ENCODE results near the gene PLOD3.

DNA sequence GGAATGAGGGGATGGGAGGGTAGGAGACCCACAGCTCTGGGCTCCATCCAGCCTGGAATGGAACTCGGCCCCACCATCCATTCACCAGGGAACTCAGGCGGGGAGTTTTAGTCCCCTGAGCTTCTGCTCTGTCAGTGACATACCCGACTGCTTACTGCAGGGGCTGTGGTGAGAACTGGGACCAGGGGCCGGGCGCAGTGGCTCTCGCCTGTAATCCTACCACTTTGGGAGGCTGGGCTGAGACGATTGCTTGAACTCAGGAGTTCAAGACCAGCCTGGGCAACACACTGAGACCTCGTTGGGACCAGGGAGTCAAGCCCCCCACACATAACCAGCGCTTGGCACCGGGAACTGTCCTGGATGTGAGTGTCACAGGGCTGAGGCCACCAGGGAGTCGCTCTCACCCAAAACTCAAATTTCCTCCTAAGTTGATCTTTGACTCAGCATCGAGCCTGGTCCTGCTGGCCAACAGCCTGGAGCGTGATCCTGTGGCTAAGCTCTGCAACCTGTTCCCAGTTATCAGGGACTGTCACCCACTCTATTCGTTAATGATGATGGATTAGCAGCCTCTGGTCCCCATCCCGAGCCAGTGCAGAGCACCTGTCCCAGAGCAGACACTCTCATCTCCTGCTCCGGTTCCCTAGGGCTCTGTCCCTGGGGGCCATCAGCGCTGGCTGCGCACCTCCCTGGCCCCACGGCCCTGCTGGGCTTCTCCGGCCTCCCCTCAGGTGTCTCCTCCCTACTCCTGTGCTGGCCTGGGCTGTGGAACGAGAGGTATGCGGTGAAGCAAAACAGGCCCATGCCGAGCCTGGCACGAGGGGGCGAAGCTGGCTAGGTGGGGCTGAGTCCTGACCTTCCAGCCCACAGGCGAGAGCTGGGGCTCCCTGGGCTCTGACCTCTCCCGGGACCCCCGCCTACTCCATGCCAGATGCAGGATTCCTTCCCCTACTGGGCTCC, 21.1 kb upstream of the PLOD3 start:
- TF ChIP-seq, protein P1, sequence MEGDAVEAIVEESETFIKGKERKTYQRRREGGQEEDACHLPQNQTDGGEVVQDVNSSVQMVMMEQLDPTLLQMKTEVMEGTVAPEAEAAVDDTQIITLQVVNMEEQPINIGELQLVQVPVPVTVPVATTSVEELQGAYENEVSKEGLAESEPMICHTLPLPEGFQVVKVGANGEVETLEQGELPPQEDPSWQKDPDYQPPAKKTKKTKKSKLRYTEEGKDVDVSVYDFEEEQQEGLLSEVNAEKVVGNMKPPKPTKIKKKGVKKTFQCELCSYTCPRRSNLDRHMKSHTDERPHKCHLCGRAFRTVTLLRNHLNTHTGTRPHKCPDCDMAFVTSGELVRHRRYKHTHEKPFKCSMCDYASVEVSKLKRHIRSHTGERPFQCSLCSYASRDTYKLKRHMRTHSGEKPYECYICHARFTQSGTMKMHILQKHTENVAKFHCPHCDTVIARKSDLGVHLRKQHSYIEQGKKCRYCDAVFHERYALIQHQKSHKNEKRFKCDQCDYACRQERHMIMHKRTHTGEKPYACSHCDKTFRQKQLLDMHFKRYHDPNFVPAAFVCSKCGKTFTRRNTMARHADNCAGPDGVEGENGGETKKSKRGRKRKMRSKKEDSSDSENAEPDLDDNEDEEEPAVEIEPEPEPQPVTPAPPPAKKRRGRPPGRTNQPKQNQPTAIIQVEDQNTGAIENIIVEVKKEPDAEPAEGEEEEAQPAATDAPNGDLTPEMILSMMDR (IDR thresholded peaks at IDR 0.05) = no peak
- TF ChIP-seq EP300 (IDR thresholded peaks at IDR 0.05) = no peak
- TF ChIP-seq POLR2A (IDR thresholded peaks at IDR 0.05) = no peak
- no peak for TF ChIP-seq POLR2AphosphoS5 (IDR thresholded peaks at IDR 0.05)

Data from stomach (tissue), 4 donors.